ENCODE data around the gene HIF1AN. TPM values are rescaled to one million over a fixed set of nuclear protein-coding genes. Genes with fewer than 3 reads are reported as not detected.
A peak's percentile ranks its signal among the peaks of the same experiment; 100 is the strongest.

Gene HIF1AN
- total RNA-seq (65.6 and 73.8 TPM in 2 replicates), polyA plus RNA-seq (7.3 and 8.0 TPM in 2 replicates), polyA minus RNA-seq (12.0 and 15.6 TPM in 2 replicates)
- 12.3 TPM for total RNA-seq (2013)

GRCh38 chr10:100535715-100536353, at the start of gene HIF1AN:
TSS of gene HIF1AN (plus strand) at chr10:100535943. CDS start at chr10:100535959, 16 bp downstream.
- peaks cover 23 to 24% of the 10 kb centered on the region in 2 donors for H3K4me1 ChIP-seq (ENCODE audit: control insufficient read depth in 2 of 2, insufficient read depth in 2 of 2, low read length in 2 of 2)
- TF ChIP-seq CTCF (IDR thresholded peaks at IDR 0.05), result peak; percentile 86
- no peak for TF ChIP-seq EZH2 (IDR thresholded peaks at IDR 0.05; ENCODE audit: borderline replicate concordance, insufficient read depth, low read depth, low read length, poor library complexity, severe bottlenecking)
- Mint-ChIP-seq H3K4me3 (peak within 1 kb of the TSS; percentile 42), H3K4me1 (peaks cover 19% of the 10 kb centered on the region), H3K9me3 (ENCODE audit: insufficient read depth) (no peaks in the 10 kb centered on the region), H3K27ac (peak within 1 kb of the TSS; percentile 32), H3K27me3 (no peaks in the 10 kb centered on the region)
- WGBS (ENCODE audit: insufficient coverage), result 1% methylated on average over 35 of the region's 35 CpGs
- peak within 1 kb of the TSS; percentile 74 to 88 (median 75) for H3K4me3 ChIP-seq (ENCODE audit: control extremely low read depth in 1 of 5, extremely low read depth in 1 of 5, insufficient read depth in 1 of 5, low read depth in 2 of 5, low read length in 4 of 5)
- intact Hi-C loops (cut with micrococcal nuclease), result loop anchor here (1.0 to 10.0 kb wide), 7 partner anchors 54 to 1104 kb away; partner anchors contain the start of genes BLOC1S2, BTRC, ERLIN1 and GOT1
- ATAC-seq (ENCODE audit: low read depth) (peak; percentile 99), DNase-seq (peak; percentile 96)
- peaks cover 57% of the 10 kb centered on the region for H3K79me2 ChIP-seq (ENCODE audit: control insufficient read depth, insufficient read depth, low read length)
- CTCF ChIA-PET, result interaction anchor here (0.7 to 1.4 kb wide), 13 partner anchors 8 to 1100 kb away, joined by 3 to 6 read pairs (median 3); partner anchors contain the start of genes BLOC1S2, CUTC and SCD
- peak within 1 kb of the TSS; percentile 79 for H3K9ac ChIP-seq (ENCODE audit: low read length)
- no peaks in the 10 kb centered on the region for H3K27me3 ChIP-seq (replicated peaks in 1 of 4; ENCODE audit: control extremely low read depth in 1 of 4, control insufficient read depth in 3 of 4, insufficient read depth in 4 of 4, low read length in 3 of 4)
- POLR2A ChIA-PET, result interaction anchor here (0.7 to 1.1 kb wide), 6 partner anchors 9 to 1052 kb away, joined by 3 to 5 read pairs (median 3); partner anchors contain the start of genes CWF19L1, DPCD and POLL
- H2AFZ ChIP-seq (ENCODE audit: insufficient read depth, low read depth, low read length, poor library complexity, severe bottlenecking), result peak within 1 kb of the TSS; percentile 88
- peak within 1 kb of the TSS; percentile 34 to 83 for H3K27ac ChIP-seq (ENCODE audit: low read length in 2 of 2)
- H3K4me2 ChIP-seq (replicated peaks; ENCODE audit: low read depth, low read length, poor library complexity, severe bottlenecking), result peak within 1 kb of the TSS; percentile 79
- H4K20me1 ChIP-seq (ENCODE audit: control insufficient read depth, insufficient read depth, low read length, poor library complexity, severe bottlenecking), result peaks cover 27% of the 10 kb centered on the region
- peaks cover 0 to 30% of the 10 kb centered on the region in 2 experiments for H3K36me3 ChIP-seq (replicated peaks in 1 of 2; ENCODE audit: control extremely low read depth in 1 of 2, control insufficient read depth in 1 of 2, extremely low read depth in 1 of 2, insufficient read depth in 2 of 2, low read length in 1 of 2)
- H3K9me3 ChIP-seq (ENCODE audit: control extremely low read depth in 1 of 3, control insufficient read depth in 2 of 3, insufficient read depth in 1 of 3, low read length in 2 of 3), result no peaks in the 10 kb centered on the region

GRCh38 chr10:100487529-100487928, 48.2 kb upstream of the HIF1AN start:
- no peak for DNase-seq
- Histone ChIP-seq H3K79me2 (ENCODE audit: control insufficient read depth, insufficient read depth, low read length) (no peaks in the 10 kb centered on the region), H3K4me1 (ENCODE audit: control insufficient read depth in 2 of 2, insufficient read depth in 2 of 2, low read length in 2 of 2) (peaks cover 4 to 7% of the 10 kb centered on the region in 2 donors), H3K27me3 (replicated peaks in 1 of 4; ENCODE audit: control extremely low read depth in 1 of 4, control insufficient read depth in 3 of 4, insufficient read depth in 4 of 4, low read length in 3 of 4) (peaks cover 0 to 8% (median 4%) of the 10 kb centered on the region in 4 experiments), H4K20me1 (ENCODE audit: control insufficient read depth, insufficient read depth, low read length, poor library complexity, severe bottlenecking) (no peaks in the 10 kb centered on the region), H3K9me3 (ENCODE audit: control extremely low read depth in 1 of 3, control insufficient read depth in 2 of 3, insufficient read depth in 1 of 3, low read length in 2 of 3) (no peaks in the 10 kb centered on the region), H2AFZ (ENCODE audit: insufficient read depth, low read depth, low read length, poor library complexity, severe bottlenecking) (no peak overlapping the region), H3K27ac (ENCODE audit: low read length in 2 of 2) (no peak overlapping the region), H3K9ac (ENCODE audit: low read length) (no peak overlapping the region), H3K4me2 (replicated peaks; ENCODE audit: low read depth, low read length, poor library complexity, severe bottlenecking) (no peak overlapping the region), H3K4me3 (ENCODE audit: control extremely low read depth in 1 of 5, extremely low read depth in 1 of 5, insufficient read depth in 1 of 5, low read depth in 2 of 5, low read length in 4 of 5) (no peak overlapping the region), H3K36me3 (replicated peaks in 1 of 2; ENCODE audit: control extremely low read depth in 1 of 2, control insufficient read depth in 1 of 2, extremely low read depth in 1 of 2, insufficient read depth in 2 of 2, low read length in 1 of 2) (peaks cover 5 to 32% of the 10 kb centered on the region in 2 experiments)
- no peaks in the 10 kb centered on the region for H3K9me3 Mint-ChIP-seq (ENCODE audit: insufficient read depth)
- no peak for ATAC-seq (ENCODE audit: low read depth)
- no peak overlapping the region for H3K27ac Mint-ChIP-seq
- peaks cover 7% of the 10 kb centered on the region for H3K27me3 Mint-ChIP-seq
- intact Hi-C loops (cut with micrococcal nuclease), result no loop called here
- POLR2A ChIA-PET, result no interaction called here
- TF ChIP-seq EZH2 (IDR thresholded peaks at IDR 0.05; ENCODE audit: borderline replicate concordance, insufficient read depth, low read depth, low read length, poor library complexity, severe bottlenecking) (no peak), CTCF (IDR thresholded peaks at IDR 0.05) (no peak)
- CTCF ChIA-PET, result no interaction called here
- no peak overlapping the region for H3K4me3 Mint-ChIP-seq
- peaks cover 6% of the 10 kb centered on the region for H3K4me1 Mint-ChIP-seq
- WGBS (ENCODE audit: insufficient coverage), result 90% methylated on average over 5 of the region's 6 CpGs

Measured in B cell (primary cell).